DMS153 (cell line): Measurements from ENCODE around the gene MYO16.

Source experiments
- DNase-seq: peaks from one replicate; lab custom pipeline; 2025; lab: John Stamatoyannopoulos, UW

Gene MYO16

GRCh38 chr13:109126891-109127641, 497.7 kb downstream of the MYO16 start:
- no peak for DNase-seq

- no peak for DNase-seq
These were observed 498.7 kb downstream of the MYO16 start for GRCh38 chr13:109128121-109128520.

- no peak for DNase-seq
These were observed 500.9 kb downstream of the MYO16 start for GRCh38 chr13:109130093-109130835.

GRCh38 chr13:109131698-109132257, 502.4 kb downstream of the MYO16 start:
- DNase-seq, result no peak

- no peak for DNase-seq
These were observed 505.6 kb downstream of the MYO16 start for GRCh38 chr13:109135018-109135417.

GRCh38 chr13:109136873-109137272, 507.5 kb downstream of the MYO16 start:
- no peak for DNase-seq

GRCh38 chr13:109139346-109139745, 509.9 kb downstream of the MYO16 start:
- DNase-seq, result no peak

- no peak for DNase-seq
These were observed 510.6 kb downstream of the MYO16 start for GRCh38 chr13:109140054-109140453.

GRCh38 chr13:109140479-109141349, 511.3 kb downstream of the MYO16 start:
- no peak for DNase-seq

- no peak for DNase-seq
These were observed 512.3 kb downstream of the MYO16 start for GRCh38 chr13:109141706-109142105.

GRCh38 chr13:109144693-109145437, 515.5 kb downstream of the MYO16 start:
- no peak for DNase-seq

GRCh38 chr13:109145631-109146030, 516.2 kb downstream of the MYO16 start:
- peak; percentile 51 for DNase-seq

- DNase-seq, result no peak
These were observed 517.0 kb downstream of the MYO16 start for GRCh38 chr13:109146393-109146792.

- no peak for DNase-seq
These were observed 517.7 kb downstream of the MYO16 start for GRCh38 chr13:109146912-109147647.

GRCh38 chr13:109148243-109148642, 518.8 kb downstream of the MYO16 start:
- no peak for DNase-seq

GRCh38 chr13:109150696-109151095, 521.3 kb downstream of the MYO16 start:
- no peak for DNase-seq

- DNase-seq, result no peak
These were observed 521.8 kb downstream of the MYO16 start for GRCh38 chr13:109151255-109151654.

- no peak for DNase-seq
These were observed 522.3 kb downstream of the MYO16 start for GRCh38 chr13:109151696-109152095.

GRCh38 chr13:109152311-109152820, 523.0 kb downstream of the MYO16 start:
- no peak for DNase-seq

- DNase-seq, result no peak
These were observed 523.5 kb downstream of the MYO16 start for GRCh38 chr13:109152941-109153340.
